Measurements from ENCODE around the gene BRCA2. TPM values are rescaled to one million over a fixed set of nuclear protein-coding genes. Genes with fewer than 3 reads are reported as not detected.

Gene BRCA2, protein sequence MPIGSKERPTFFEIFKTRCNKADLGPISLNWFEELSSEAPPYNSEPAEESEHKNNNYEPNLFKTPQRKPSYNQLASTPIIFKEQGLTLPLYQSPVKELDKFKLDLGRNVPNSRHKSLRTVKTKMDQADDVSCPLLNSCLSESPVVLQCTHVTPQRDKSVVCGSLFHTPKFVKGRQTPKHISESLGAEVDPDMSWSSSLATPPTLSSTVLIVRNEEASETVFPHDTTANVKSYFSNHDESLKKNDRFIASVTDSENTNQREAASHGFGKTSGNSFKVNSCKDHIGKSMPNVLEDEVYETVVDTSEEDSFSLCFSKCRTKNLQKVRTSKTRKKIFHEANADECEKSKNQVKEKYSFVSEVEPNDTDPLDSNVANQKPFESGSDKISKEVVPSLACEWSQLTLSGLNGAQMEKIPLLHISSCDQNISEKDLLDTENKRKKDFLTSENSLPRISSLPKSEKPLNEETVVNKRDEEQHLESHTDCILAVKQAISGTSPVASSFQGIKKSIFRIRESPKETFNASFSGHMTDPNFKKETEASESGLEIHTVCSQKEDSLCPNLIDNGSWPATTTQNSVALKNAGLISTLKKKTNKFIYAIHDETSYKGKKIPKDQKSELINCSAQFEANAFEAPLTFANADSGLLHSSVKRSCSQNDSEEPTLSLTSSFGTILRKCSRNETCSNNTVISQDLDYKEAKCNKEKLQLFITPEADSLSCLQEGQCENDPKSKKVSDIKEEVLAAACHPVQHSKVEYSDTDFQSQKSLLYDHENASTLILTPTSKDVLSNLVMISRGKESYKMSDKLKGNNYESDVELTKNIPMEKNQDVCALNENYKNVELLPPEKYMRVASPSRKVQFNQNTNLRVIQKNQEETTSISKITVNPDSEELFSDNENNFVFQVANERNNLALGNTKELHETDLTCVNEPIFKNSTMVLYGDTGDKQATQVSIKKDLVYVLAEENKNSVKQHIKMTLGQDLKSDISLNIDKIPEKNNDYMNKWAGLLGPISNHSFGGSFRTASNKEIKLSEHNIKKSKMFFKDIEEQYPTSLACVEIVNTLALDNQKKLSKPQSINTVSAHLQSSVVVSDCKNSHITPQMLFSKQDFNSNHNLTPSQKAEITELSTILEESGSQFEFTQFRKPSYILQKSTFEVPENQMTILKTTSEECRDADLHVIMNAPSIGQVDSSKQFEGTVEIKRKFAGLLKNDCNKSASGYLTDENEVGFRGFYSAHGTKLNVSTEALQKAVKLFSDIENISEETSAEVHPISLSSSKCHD (N-terminal part only)
- total RNA-seq (2014; rRNA removed; shearing (Covaris generic)), result 19.5 and 22.9 TPM in 2 replicates

GRCh38 chr13:32315238-32316027, at the start of gene BRCA2, which contains the start of gene ZAR1L:
BRCA2 (plus strand) TSS chr13:32315508; CDS start chr13:32316461, 953 bp downstream.
ZAR1L (minus strand) TSS chr13:32315363; CDS start chr13:32311925, 3,438 bp downstream.
- H3K27me3 ChIP-seq, result no peaks in the 10 kb centered on the region
- DNase-seq, result peak; percentile 99
- no peaks in the 10 kb centered on the region for H3K9me3 ChIP-seq (replicated peaks)
- peak within 1 kb of the TSS; percentile 73 for H3K4me3 ChIP-seq
- H3K27ac ChIP-seq, result peak within 1 kb of the TSS; percentile 99
- peaks cover 5% of the 10 kb centered on the region; the same call in 1 of the 2 replicates for H3K4me1 ChIP-seq
- peaks cover 4% of the 10 kb centered on the region; the same call in 1 of the 2 replicates for H3K36me3 ChIP-seq

GRCh38 chr13:32265726-32266125, 49.6 kb upstream of the BRCA2 start:
- no peak for DNase-seq
- Histone ChIP-seq H3K9me3 (replicated peaks) (no peaks in the 10 kb centered on the region), H3K27ac (no peak overlapping the region), H3K36me3 (no peaks in the 10 kb centered on the region), H3K4me3 (no peak overlapping the region), H3K4me1 (peaks cover 13% of the 10 kb centered on the region), H3K27me3 (no peaks in the 10 kb centered on the region)

DNA sequence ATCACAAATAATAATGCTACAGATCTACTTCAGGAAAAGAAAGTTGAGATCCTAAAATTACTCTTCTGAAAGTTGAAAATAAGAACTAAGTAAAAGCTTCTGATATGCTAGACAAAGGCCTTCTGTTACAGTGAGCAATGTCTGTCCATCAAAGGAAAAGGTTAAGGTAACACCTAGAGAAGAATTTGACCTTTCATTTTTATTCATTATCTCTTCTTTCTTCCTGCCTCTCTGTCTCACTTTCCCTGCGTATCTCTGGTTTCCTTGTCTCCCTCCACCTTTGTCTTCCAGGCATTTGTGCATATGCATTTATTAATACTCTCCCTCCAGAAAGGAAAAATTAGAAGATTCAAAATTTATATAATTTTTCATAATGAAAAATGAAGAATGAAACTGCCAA, 49.2 kb upstream of the BRCA2 start:
- Histone ChIP-seq H3K4me3 (no peak overlapping the region), H3K27me3 (no peaks in the 10 kb centered on the region), H3K4me1 (peaks cover 9% of the 10 kb centered on the region), H3K27ac (no peak overlapping the region), H3K36me3 (no peaks in the 10 kb centered on the region), H3K9me3 (replicated peaks) (no peaks in the 10 kb centered on the region)
- DNase-seq, result no peak

- Histone ChIP-seq H3K4me3 (no peak overlapping the region), H3K27me3 (no peaks in the 10 kb centered on the region), H3K36me3 (no peaks in the 10 kb centered on the region), H3K27ac (no peak overlapping the region), H3K9me3 (replicated peaks) (no peaks in the 10 kb centered on the region), H3K4me1 (no peaks in the 10 kb centered on the region)
- no peak for DNase-seq
Measured at GRCh38 chr13:32267836-32268439, 47.4 kb upstream of the BRCA2 start.

- no peak overlapping the region for H3K4me3 ChIP-seq
- H3K4me1 ChIP-seq, result no peaks in the 10 kb centered on the region
- no peaks in the 10 kb centered on the region for H3K27me3 ChIP-seq
- DNase-seq, result no peak
- no peaks in the 10 kb centered on the region for H3K36me3 ChIP-seq
- no peak overlapping the region for H3K27ac ChIP-seq
- no peaks in the 10 kb centered on the region for H3K9me3 ChIP-seq (replicated peaks)
Measured at GRCh38 chr13:32272021-32272683, 43.2 kb upstream of the BRCA2 start.

DNA sequence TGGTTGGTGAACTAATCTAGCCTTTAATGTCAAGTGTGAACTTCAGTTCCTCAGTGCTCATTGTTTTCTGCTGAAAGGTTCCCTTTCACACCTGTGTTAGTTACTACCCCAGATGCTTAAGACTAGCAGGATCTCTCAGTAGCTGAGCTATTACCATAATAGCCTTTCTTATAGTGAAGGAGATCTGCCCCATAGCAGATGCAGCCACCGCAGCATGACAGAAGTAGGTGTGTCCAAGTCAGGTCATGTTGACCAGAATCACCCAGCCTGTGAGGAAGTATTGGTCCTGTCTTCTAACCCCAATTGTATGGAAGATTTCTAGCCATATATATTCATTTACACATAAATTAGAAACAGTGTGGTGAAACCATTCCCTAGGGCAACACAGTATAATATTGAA, 37.5 kb upstream of the BRCA2 start:
- no peaks in the 10 kb centered on the region for H3K9me3 ChIP-seq (replicated peaks)
- no peak overlapping the region for H3K27ac ChIP-seq
- H3K4me1 ChIP-seq, result no peaks in the 10 kb centered on the region
- H3K4me3 ChIP-seq, result no peak overlapping the region
- no peaks in the 10 kb centered on the region for H3K36me3 ChIP-seq
- DNase-seq, result no peak
- H3K27me3 ChIP-seq, result no peaks in the 10 kb centered on the region

GRCh38 chr13:32278426-32278825, 36.9 kb upstream of the BRCA2 start:
- H3K27me3 ChIP-seq, result no peaks in the 10 kb centered on the region
- no peak for DNase-seq
- H3K9me3 ChIP-seq (replicated peaks), result no peaks in the 10 kb centered on the region
- H3K36me3 ChIP-seq, result no peaks in the 10 kb centered on the region
- no peak overlapping the region for H3K27ac ChIP-seq
- H3K4me1 ChIP-seq, result no peaks in the 10 kb centered on the region
- H3K4me3 ChIP-seq, result no peak overlapping the region

GRCh38 chr13:32281096-32281495, 34.2 kb upstream of the BRCA2 start:
- Histone ChIP-seq H3K9me3 (replicated peaks) (no peaks in the 10 kb centered on the region), H3K4me1 (peaks cover 11% of the 10 kb centered on the region), H3K36me3 (no peaks in the 10 kb centered on the region), H3K27ac (no peak overlapping the region), H3K27me3 (no peaks in the 10 kb centered on the region), H3K4me3 (no peak overlapping the region)
- DNase-seq, result no peak

GRCh38 chr13:32282096-32282711, 33.1 kb upstream of the BRCA2 start:
- no peaks in the 10 kb centered on the region for H3K9me3 ChIP-seq (replicated peaks)
- H3K36me3 ChIP-seq, result no peaks in the 10 kb centered on the region
- DNase-seq, result no peak
- no peaks in the 10 kb centered on the region for H3K27me3 ChIP-seq
- peaks cover 11% of the 10 kb centered on the region for H3K4me1 ChIP-seq
- H3K27ac ChIP-seq, result no peak overlapping the region
- H3K4me3 ChIP-seq, result no peak overlapping the region

DNA sequence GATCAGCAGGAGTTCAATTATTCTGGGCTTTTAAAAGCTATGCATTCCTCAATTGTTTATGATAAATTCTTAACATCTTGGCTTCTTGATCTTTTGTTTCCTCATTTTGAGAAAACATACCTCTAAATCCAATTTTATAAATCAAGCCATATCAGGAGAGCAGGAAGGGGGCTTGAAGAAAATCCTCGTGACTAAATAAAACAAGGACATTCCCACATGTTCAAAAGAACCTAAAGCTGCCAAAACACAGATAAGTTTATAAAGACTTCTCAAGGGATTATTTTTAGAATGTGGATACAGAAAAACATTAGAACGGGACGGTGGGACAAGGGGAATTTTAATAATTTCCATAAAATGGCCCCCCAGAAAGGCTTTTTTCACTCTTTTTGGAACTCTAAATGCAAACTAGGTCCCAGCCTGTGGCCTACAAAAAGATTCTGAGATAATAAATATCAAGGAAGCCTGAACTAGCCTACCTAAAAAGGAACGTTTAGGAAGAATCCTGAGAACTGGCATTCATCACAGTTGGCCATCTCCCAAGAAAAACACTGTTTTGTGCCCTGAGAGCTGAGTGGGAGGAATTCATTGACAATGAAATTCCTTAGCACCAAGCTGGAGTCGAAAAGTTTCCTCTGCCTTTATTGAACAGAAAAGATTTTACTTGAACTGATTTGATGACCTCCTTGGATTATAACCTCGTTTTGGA, 30.2 kb upstream of the BRCA2 start:
- Histone ChIP-seq H3K27ac (peak overlapping the region; percentile 55), H3K9me3 (replicated peaks) (no peaks in the 10 kb centered on the region), H3K4me1 (peaks cover 11% of the 10 kb centered on the region), H3K27me3 (no peaks in the 10 kb centered on the region), H3K36me3 (no peaks in the 10 kb centered on the region), H3K4me3 (peak overlapping the region; percentile 34)
- peak; percentile 70 to 86 for DNase-seq

DNA sequence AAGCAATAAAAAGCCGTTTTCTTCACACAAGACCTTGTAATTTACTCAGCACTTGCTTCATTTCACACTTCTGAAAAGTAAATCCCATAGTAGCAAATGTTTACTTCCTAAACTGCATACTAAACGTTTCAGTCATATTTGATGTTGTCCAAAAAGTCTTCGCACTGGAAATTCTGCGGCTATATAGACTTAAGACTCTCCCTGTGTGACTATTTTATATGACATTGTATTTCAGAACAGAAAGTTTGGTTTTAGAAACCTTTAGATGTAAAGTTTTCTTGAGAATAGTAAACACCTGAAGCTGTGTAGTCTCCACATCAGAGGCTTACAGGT, 29.7 kb upstream of the BRCA2 start:
- Histone ChIP-seq H3K9me3 (replicated peaks) (no peaks in the 10 kb centered on the region), H3K36me3 (no peaks in the 10 kb centered on the region), H3K4me1 (peaks cover 11% of the 10 kb centered on the region), H3K4me3 (peak overlapping the region; percentile 34), H3K27me3 (no peaks in the 10 kb centered on the region), H3K27ac (peak overlapping the region; percentile 55; the same call in 1 of the 2 replicates)
- no peak for DNase-seq

- H3K4me1 ChIP-seq, result no peaks in the 10 kb centered on the region
- DNase-seq, result no peak
Measured at GRCh38 chr13:32297206-32297605, 18.1 kb upstream of the BRCA2 start.

More at GRCh38 chr13:32297206-32297605, 18.1 kb upstream of the BRCA2 start:
- no peaks in the 10 kb centered on the region for H3K9me3 ChIP-seq (replicated peaks)
- no peak overlapping the region for H3K27ac ChIP-seq
- H3K4me3 ChIP-seq, result no peak overlapping the region
- no peaks in the 10 kb centered on the region for H3K36me3 ChIP-seq
- H3K27me3 ChIP-seq, result no peaks in the 10 kb centered on the region
